ENCODE data around the gene SMAD3. TPM values are rescaled to one million over a fixed set of nuclear protein-coding genes. Genes with fewer than 3 reads are reported as not detected.

Gene SMAD3
- total RNA-seq, 1 donor from 2014 or later = 89.3 TPM

DNA sequence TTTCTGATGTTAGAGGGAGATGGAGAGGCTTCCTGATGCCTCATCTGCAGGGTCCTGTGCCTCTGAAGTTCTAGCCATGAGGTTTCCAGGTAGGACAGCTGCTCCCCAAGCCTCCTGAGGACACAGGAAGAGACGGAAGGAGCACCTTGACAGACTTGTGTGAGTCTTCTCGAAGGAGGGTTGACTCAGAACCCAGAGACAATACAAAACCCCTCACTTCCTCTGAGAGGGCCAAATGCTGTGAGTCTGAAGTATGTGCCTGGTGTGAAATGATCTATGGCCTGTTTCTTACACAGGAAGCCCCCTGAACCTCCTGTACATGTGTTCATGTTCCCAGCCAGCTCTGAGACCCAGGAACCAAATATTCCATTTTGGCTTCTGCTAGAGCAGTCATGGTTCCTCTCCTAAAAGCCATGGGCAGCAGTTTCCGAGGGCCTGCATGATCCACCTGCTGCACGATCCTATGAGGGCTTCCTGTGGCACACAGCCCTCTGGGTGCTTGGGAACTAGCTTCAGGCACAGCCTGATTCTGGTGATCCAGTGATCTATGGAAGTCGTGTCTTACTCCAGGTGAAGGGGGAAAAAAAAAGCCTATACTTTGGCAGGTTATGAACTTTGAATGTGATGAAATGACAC is 126.9 kb downstream of the SMAD3 start:
- intact Hi-C loops (cut with DNase I) = loop anchor here (10.0 kb wide), 1 partner anchor 488 kb away; the partner anchor contains the start of gene SMAD6
- TF ChIP-seq, protein P1, sequence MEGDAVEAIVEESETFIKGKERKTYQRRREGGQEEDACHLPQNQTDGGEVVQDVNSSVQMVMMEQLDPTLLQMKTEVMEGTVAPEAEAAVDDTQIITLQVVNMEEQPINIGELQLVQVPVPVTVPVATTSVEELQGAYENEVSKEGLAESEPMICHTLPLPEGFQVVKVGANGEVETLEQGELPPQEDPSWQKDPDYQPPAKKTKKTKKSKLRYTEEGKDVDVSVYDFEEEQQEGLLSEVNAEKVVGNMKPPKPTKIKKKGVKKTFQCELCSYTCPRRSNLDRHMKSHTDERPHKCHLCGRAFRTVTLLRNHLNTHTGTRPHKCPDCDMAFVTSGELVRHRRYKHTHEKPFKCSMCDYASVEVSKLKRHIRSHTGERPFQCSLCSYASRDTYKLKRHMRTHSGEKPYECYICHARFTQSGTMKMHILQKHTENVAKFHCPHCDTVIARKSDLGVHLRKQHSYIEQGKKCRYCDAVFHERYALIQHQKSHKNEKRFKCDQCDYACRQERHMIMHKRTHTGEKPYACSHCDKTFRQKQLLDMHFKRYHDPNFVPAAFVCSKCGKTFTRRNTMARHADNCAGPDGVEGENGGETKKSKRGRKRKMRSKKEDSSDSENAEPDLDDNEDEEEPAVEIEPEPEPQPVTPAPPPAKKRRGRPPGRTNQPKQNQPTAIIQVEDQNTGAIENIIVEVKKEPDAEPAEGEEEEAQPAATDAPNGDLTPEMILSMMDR (IDR thresholded peaks at IDR 0.05) = no peak
- Histone ChIP-seq H3K27ac (peak overlapping the region; percentile 64 to 75), H3K4me1 (peaks cover 18 to 53% of the 10 kb centered on the region in 2 donors), H3K36me3 (peaks cover 5 to 37% of the 10 kb centered on the region in 2 donors), H3K4me3 (no peak overlapping the region), H3K27me3 (no peaks in the 10 kb centered on the region), H3K9me3 (no peaks in the 10 kb centered on the region)
- no peak for DNase-seq (ENCODE audit: low spot score in 2 of 2)

DNA sequence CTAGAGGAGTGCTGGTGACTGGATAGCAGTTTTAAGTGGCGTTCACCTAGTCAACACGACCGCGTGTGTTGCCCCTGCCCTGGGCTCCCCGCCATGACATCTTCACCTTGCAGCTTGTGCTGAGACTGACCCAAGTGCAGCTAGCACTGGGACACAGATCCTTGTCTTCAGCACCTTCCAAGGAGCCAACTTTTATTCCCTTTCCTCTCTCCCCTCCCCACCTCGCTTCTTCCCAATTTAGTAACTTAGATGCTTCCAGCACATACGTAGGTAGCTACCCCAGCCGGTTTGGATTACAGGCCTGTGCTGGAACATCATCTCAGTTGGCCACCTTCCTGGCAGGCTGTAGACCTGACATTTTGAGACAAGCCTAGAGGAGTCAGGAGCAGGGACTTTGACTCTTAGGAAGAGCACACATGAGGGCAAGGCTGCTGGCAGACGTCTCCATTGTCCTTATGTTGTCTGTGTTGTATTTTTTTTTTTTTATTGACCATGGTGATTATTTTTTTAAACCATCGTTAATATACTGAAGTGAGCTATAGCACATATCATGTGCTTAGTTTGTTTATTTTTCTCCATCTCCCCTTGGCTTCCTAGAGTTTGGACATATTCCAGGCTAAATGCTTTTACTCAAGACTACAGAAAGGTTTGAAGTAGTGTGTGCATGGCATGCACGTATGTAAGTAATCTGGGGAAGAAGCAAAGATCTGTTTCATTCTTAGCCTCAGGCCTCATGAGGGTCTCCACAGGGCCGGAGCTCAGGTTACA is 128.0 kb downstream of the SMAD3 start:
- TF ChIP-seq, protein P1 (IDR thresholded peaks at IDR 0.05) = no peak
- H3K36me3 ChIP-seq = peaks cover 5 to 33% of the 10 kb centered on the region in 2 donors
- no peak overlapping the region for H3K4me3 ChIP-seq
- peak overlapping the region; percentile 64 to 75 for H3K27ac ChIP-seq
- peaks cover 15 to 50% of the 10 kb centered on the region in 2 donors for H3K4me1 ChIP-seq
- no peaks in the 10 kb centered on the region for H3K27me3 ChIP-seq
- intact Hi-C loops (cut with DNase I) = loop anchor here (10.0 kb wide), 1 partner anchor 489 kb away; the partner anchor contains the start of gene SMAD6
- H3K9me3 ChIP-seq = no peaks in the 10 kb centered on the region
- no peak for DNase-seq (ENCODE audit: low spot score in 2 of 2)

DNA sequence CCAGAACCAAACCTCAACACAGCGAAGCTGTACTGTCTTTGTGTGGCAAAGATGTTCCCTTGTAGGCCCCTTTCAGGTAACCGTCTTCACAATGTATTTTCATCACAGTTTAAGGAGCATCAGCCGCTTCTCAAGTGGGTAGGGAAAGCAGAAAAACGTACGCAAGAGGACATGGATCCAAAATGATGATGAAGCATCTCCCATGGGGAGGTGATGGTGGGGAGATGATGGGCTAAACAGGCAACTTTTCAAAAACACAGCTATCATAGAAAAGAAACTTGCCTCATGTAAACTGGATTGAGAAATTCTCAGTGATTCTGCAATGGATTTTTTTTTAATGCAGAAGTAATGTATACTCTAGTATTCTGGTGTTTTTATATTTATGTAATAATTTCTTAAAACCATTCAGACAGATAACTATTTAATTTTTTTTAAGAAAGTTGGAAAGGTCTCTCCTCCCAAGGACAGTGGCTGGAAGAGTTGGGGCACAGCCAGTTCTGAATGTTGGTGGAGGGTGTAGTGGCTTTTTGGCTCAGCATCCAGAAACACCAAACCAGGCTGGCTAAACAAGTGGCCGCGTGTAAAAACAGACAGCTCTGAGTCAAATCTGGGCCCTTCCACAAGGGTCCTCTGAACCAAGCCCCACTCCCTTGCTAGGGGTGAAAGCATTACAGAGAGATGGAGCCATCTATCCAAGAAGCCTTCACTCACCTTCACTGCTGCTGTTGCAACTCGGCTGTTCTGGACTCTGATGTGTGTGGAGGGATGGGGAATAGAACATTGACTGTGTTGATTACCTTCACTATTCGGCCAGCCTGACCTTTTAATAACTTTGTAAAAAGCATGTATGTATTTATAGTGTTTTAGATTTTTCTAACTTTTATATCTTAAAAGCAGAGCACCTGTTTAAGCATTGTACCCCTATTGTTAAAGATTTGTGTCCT is 129.0 kb downstream of the SMAD3 start:
- Histone ChIP-seq H3K27me3 (no peaks in the 10 kb centered on the region), H3K36me3 (peaks cover 5 to 33% of the 10 kb centered on the region in 2 donors), H3K4me1 (peaks cover 5 to 44% of the 10 kb centered on the region in 2 donors), H3K4me3 (no peak overlapping the region), H3K27ac (peak overlapping the region; percentile 64 to 75), H3K9me3 (no peaks in the 10 kb centered on the region)
- no peak for DNase-seq (ENCODE audit: low spot score in 2 of 2)
- TF ChIP-seq, protein P1 (IDR thresholded peaks at IDR 0.05) = no peak
- intact Hi-C loops (cut with DNase I) = loop anchor here (10.0 kb wide), 1 partner anchor 490 kb away; the partner anchor contains the start of gene SMAD6

DNA sequence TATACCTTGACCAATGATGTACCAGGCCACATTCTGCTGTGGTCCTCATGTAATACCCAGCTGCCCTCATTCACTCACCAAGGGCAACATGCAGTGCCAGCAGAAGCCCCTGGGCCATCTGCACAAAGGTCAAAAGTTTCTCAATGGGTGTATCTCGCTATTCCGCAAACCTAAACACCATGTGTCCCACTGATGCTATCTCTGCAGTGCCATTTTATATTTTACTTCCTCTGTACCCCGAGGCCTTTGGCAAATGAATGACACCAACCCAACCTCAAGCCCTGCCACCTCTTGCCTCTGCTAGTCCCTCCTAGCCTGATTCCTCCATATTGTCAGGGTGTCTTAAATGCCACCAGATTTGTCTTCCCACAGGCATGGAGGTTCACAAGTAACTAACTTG is 129.9 kb downstream of the SMAD3 start:
- intact Hi-C loops (cut with DNase I) = loop anchor here (10.0 kb wide), 1 partner anchor 491 kb away; the partner anchor contains the start of gene SMAD6
- H3K4me3 ChIP-seq = no peak overlapping the region
- H3K4me1 ChIP-seq = peaks cover 3 to 46% of the 10 kb centered on the region in 2 donors
- TF ChIP-seq, protein P1 (IDR thresholded peaks at IDR 0.05) = no peak
- H3K36me3 ChIP-seq = peaks cover 5 to 31% of the 10 kb centered on the region in 2 donors
- no peaks in the 10 kb centered on the region for H3K9me3 ChIP-seq
- no peaks in the 10 kb centered on the region for H3K27me3 ChIP-seq
- peak overlapping the region; percentile 64 to 75 for H3K27ac ChIP-seq
- DNase-seq (ENCODE audit: low spot score in 2 of 2) = no peak

DNA sequence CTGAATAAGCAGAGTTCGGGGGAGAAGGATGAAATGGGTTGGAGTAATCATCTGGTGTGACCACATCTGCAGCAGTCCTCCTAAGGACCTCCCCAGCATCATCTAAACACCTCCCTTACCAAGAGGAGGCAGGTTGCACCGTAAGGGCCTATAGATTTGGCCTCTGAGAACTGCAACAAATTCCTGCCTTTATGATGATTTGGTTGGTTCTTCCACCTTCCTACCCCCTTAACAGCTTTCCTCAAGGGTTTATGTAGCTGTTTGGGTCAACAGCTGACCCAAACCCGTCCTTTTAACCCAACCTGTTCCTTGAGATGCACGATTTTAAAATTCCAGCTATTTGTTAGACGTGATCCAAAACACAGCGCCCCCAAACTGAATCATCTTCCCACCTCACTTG is 130.8 kb downstream of the SMAD3 start:
- Histone ChIP-seq H3K4me1 (peaks cover 3 to 46% of the 10 kb centered on the region in 2 donors), H3K27me3 (no peaks in the 10 kb centered on the region), H3K27ac (peak overlapping the region; percentile 27 to 64), H3K9me3 (no peaks in the 10 kb centered on the region), H3K4me3 (no peak overlapping the region), H3K36me3 (peaks cover 3 to 22% of the 10 kb centered on the region in 2 donors)
- no peak for DNase-seq (ENCODE audit: low spot score in 2 of 2)
- TF ChIP-seq, protein P1 (IDR thresholded peaks at IDR 0.05) = no peak
- intact Hi-C loops (cut with DNase I) = loop anchor here (10.0 kb wide), 1 partner anchor 491 kb away; the partner anchor contains the start of gene SMAD6
